Stomach (tissue), 4 donors: Measurements from ENCODE around the gene EGR2.

Experiments
- CTCF ChIP-seq, 7 experiments: fragments of 450-650 bp in 4 of 7; fragments of 200-600 bp in 3 of 7; sonication (generic) in 3 of 7; IDR thresholded peaks; one replicate each; pipeline ENCODE4 v1.5.1; 2016 to 2019; ENCODE audit warnings: antibody characterized with exemption in 7 of 7, control low read depth in 2 of 7, mild to moderate bottlenecking in 1 of 7
- EP300 ChIP-seq: sonication (generic); formaldehyde crosslinking; IDR thresholded peaks from one replicate; pipeline ENCODE4 v1.6.1; 2017; ENCODE audit warnings: antibody characterized with exemption
- POLR2AphosphoS5 ChIP-seq, 3 donors: sonication (generic); formaldehyde crosslinking; IDR thresholded peaks; one replicate each; pipeline ENCODE4 v1.6.1; 2016; ENCODE audit warnings: antibody characterized with exemption in 3 of 3

GRCh38 chr10:62858364-62858763 is 42.2 kb upstream of the EGR2 start:
- TF ChIP-seq CTCF (IDR thresholded peaks at IDR 0.05) (no peak), POLR2AphosphoS5 (IDR thresholded peaks at IDR 0.05) (no peak), EP300 (no peak)
